ENCODE measurements around the gene LYVE1.

Gene LYVE1

DNA sequence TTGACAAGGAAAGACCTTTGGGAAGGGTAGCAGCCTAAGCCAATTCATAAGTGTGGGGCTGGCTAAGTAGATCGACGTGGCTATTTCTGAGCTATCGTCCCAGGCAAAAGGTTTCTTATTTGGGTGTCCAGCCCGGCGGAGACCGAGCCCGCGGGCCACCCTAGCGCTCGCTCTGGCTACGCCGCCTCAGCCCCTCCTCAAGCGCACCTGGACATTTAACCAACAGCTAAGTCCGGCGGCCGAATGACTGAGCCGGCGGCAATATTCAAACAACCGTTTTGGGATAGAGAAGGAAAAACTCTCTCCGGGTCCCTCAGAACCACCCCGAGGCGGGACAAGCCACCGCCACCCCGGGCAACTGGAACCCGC lies 27.9 kb downstream of the LYVE1 start:
- DNase-seq (ENCODE audit: low read depth), result no peak
- TF ChIP-seq, protein P1, sequence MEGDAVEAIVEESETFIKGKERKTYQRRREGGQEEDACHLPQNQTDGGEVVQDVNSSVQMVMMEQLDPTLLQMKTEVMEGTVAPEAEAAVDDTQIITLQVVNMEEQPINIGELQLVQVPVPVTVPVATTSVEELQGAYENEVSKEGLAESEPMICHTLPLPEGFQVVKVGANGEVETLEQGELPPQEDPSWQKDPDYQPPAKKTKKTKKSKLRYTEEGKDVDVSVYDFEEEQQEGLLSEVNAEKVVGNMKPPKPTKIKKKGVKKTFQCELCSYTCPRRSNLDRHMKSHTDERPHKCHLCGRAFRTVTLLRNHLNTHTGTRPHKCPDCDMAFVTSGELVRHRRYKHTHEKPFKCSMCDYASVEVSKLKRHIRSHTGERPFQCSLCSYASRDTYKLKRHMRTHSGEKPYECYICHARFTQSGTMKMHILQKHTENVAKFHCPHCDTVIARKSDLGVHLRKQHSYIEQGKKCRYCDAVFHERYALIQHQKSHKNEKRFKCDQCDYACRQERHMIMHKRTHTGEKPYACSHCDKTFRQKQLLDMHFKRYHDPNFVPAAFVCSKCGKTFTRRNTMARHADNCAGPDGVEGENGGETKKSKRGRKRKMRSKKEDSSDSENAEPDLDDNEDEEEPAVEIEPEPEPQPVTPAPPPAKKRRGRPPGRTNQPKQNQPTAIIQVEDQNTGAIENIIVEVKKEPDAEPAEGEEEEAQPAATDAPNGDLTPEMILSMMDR (IDR thresholded peaks at IDR 0.05; ENCODE audit: control insufficient read depth, extremely low read depth, insufficient read depth), result no peak
- H3K4me3 ChIP-seq (ENCODE audit: low read depth, low read length), result peak overlapping the region; percentile 80

- DNase-seq (ENCODE audit: low read depth), result peak; percentile 39
- peak overlapping the region; percentile 80; the same call in 1 of the 2 replicates for H3K4me3 ChIP-seq (ENCODE audit: low read depth, low read length)
- TF ChIP-seq, protein P1 (IDR thresholded peaks at IDR 0.05; ENCODE audit: control insufficient read depth, extremely low read depth, insufficient read depth), result no peak
These were observed 29.1 kb downstream of the LYVE1 start for GRCh38 chr11:10539339-10539738.

DNA sequence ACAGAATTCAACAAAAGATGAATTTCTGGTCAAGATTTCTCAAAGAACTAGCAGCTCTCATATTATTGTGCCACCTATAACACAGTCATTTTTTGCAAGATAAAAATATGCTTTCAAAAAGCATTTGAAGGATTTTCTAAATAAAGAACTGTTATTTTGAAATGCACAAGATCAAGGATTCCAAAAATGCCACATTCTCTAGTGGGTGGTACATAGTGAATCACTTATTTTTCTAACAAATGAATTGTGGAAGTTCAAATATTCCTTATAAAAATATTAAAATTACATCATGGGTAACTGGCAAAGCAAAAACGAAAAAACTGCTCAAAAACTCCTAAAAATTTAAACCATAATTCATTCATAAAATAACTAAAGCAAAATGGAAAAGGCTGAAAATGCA lies 29.5 kb downstream of the LYVE1 start:
- H3K4me3 ChIP-seq (ENCODE audit: low read depth, low read length), result no peak overlapping the region
- TF ChIP-seq, protein P1 (IDR thresholded peaks at IDR 0.05; ENCODE audit: control insufficient read depth, extremely low read depth, insufficient read depth), result no peak
- no peak for DNase-seq (ENCODE audit: low read depth)

- no peak overlapping the region for H3K4me3 ChIP-seq (ENCODE audit: low read depth, low read length)
- TF ChIP-seq, protein P1 (IDR thresholded peaks at IDR 0.05; ENCODE audit: control insufficient read depth, extremely low read depth, insufficient read depth), result no peak
- no peak for DNase-seq (ENCODE audit: low read depth)
These were observed 30.9 kb downstream of the LYVE1 start for GRCh38 chr11:10537600-10537999.

- no peak for DNase-seq (ENCODE audit: low read depth)
- TF ChIP-seq, protein P1 (IDR thresholded peaks at IDR 0.05; ENCODE audit: control insufficient read depth, extremely low read depth, insufficient read depth), result no peak
- H3K4me3 ChIP-seq (ENCODE audit: low read depth, low read length), result no peak overlapping the region
These were observed 34.1 kb downstream of the LYVE1 start for GRCh38 chr11:10534316-10534715.

- TF ChIP-seq, protein P1 (IDR thresholded peaks at IDR 0.05; ENCODE audit: control insufficient read depth, extremely low read depth, insufficient read depth), result no peak
- DNase-seq (ENCODE audit: low read depth), result no peak
- no peak overlapping the region for H3K4me3 ChIP-seq (ENCODE audit: low read depth, low read length)
These were observed 35.1 kb downstream of the LYVE1 start for GRCh38 chr11:10533323-10533722.

GRCh38 chr11:10532526-10532925 lies 35.9 kb downstream of the LYVE1 start:
- DNase-seq (ENCODE audit: low read depth), result no peak
- H3K4me3 ChIP-seq (ENCODE audit: low read depth, low read length), result no peak overlapping the region
- TF ChIP-seq, protein P1 (IDR thresholded peaks at IDR 0.05; ENCODE audit: control insufficient read depth, extremely low read depth, insufficient read depth), result no peak

All from LNCaP clone FGC (cell line).